HG02571 (cell line): Measurements from ENCODE around the gene NCKAP5L.
"Not testable (repeated sequence)": the region's sequence is repeated elsewhere in the genome, so short reads cannot be mapped to it uniquely, and the experiment has no call there.

Source experiments
- ATAC-seq: cut with Tn5 transposase; IDR thresholded peaks from one replicate; pipeline ENCODE4 v1.9.1; 2021; ENCODE audit warnings: mild to moderate bottlenecking, moderate library complexity; ENCODE audit not compliant: unreplicated experiment

The NCKAP5L gene

GRCh38 chr12:49866859-49867569 is 38.8 kb upstream of the NCKAP5L start:
- ATAC-seq, result no peak

GRCh38 chr12:49865782-49866135 is 37.5 kb upstream of the NCKAP5L start:
- ATAC-seq, result no peak

- ATAC-seq, result no peak
Measured at GRCh38 chr12:49865109-49865781, 37.0 kb upstream of the NCKAP5L start.

- no peak for ATAC-seq
Measured at GRCh38 chr12:49864798-49865090, 36.5 kb upstream of the NCKAP5L start.

- no peak for ATAC-seq
Measured at GRCh38 chr12:49863946-49864797, 36.0 kb upstream of the NCKAP5L start.

GRCh38 chr12:49860921-49861320 is 32.7 kb upstream of the NCKAP5L start:
- not testable (repeated sequence) for ATAC-seq

GRCh38 chr12:49855890-49856289 is 27.7 kb upstream of the NCKAP5L start:
- not testable (repeated sequence) for ATAC-seq

GRCh38 chr12:49854976-49855375 is 26.8 kb upstream of the NCKAP5L start:
- ATAC-seq, result no peak

GRCh38 chr12:49853671-49854070 is 25.5 kb upstream of the NCKAP5L start:
- ATAC-seq, result no peak

- ATAC-seq, result no peak
Measured at GRCh38 chr12:49847161-49847560, 18.9 kb upstream of the NCKAP5L start.

- ATAC-seq, result no peak
Measured at GRCh38 chr12:49846032-49846431, 17.8 kb upstream of the NCKAP5L start.

- no peak for ATAC-seq
Measured at GRCh38 chr12:49843876-49844437, 15.7 kb upstream of the NCKAP5L start.

- ATAC-seq, result no peak
Measured at GRCh38 chr12:49843411-49843810, 15.2 kb upstream of the NCKAP5L start.

GRCh38 chr12:49842519-49843352 is 14.5 kb upstream of the NCKAP5L start, which contains the start of gene BCDIN3D:
TSS of gene BCDIN3D (minus strand) at chr12:49843106. CDS start at chr12:49843087, 19 bp downstream.
- peak; percentile 84 for ATAC-seq

GRCh38 chr12:49838973-49839633 is 10.9 kb upstream of the NCKAP5L start:
- ATAC-seq, result no peak

GRCh38 chr12:49832836-49833421 is 4.7 kb upstream of the NCKAP5L start:
- ATAC-seq, result no peak

GRCh38 chr12:49831717-49832116 is 3.5 kb upstream of the NCKAP5L start:
- ATAC-seq, result no peak

- ATAC-seq, result no peak
Measured at GRCh38 chr12:49827401-49828099, 663 bp downstream of the NCKAP5L start.

GRCh38 chr12:49827051-49827400 is 1.2 kb downstream of the NCKAP5L start:
- no peak for ATAC-seq
